VCaP (cell line): ENCODE results near the gene LRRC72.
"Not testable (repeated sequence)": the region's sequence is repeated elsewhere in the genome, so short reads cannot be mapped to it uniquely, and the experiment has no call there.

Experiments
- H3K27ac ChIP-seq: fragments of 450-650 bp; 2 replicates; pipeline ENCODE4 v1.5.1; 2017
- TF ChIP-seq, protein P1 (sequence below): fragments of 450-650 bp; conservative IDR thresholded peaks from 2 replicates; pipeline ENCODE4 v1.5.1; 2017; ENCODE audit warnings: mild to moderate bottlenecking, moderate library complexity

LRRC72 gene

DNA sequence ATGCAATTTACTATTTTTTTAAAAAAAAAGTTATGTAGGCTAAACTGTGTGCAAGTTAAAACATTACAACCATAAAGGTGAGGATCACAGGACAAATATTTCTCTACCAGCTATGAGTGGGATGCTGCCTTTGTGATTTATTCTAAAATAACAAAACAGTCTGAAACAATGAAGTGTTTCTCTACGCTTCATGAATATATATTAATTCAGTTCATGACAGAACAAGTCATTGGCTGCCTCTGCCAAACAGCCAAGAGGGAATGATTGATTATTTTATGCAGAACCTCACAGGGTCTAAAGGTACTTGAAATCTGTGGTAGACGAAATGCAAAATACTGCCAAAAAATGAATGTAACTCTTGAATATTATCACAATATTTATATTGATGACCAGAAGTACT is 32.1 kb upstream of the LRRC72 start:
- H3K27ac ChIP-seq = peak overlapping the region; percentile 13; the same call in 1 of the 2 replicates
- TF ChIP-seq, protein P1, sequence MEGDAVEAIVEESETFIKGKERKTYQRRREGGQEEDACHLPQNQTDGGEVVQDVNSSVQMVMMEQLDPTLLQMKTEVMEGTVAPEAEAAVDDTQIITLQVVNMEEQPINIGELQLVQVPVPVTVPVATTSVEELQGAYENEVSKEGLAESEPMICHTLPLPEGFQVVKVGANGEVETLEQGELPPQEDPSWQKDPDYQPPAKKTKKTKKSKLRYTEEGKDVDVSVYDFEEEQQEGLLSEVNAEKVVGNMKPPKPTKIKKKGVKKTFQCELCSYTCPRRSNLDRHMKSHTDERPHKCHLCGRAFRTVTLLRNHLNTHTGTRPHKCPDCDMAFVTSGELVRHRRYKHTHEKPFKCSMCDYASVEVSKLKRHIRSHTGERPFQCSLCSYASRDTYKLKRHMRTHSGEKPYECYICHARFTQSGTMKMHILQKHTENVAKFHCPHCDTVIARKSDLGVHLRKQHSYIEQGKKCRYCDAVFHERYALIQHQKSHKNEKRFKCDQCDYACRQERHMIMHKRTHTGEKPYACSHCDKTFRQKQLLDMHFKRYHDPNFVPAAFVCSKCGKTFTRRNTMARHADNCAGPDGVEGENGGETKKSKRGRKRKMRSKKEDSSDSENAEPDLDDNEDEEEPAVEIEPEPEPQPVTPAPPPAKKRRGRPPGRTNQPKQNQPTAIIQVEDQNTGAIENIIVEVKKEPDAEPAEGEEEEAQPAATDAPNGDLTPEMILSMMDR = no peak

DNA sequence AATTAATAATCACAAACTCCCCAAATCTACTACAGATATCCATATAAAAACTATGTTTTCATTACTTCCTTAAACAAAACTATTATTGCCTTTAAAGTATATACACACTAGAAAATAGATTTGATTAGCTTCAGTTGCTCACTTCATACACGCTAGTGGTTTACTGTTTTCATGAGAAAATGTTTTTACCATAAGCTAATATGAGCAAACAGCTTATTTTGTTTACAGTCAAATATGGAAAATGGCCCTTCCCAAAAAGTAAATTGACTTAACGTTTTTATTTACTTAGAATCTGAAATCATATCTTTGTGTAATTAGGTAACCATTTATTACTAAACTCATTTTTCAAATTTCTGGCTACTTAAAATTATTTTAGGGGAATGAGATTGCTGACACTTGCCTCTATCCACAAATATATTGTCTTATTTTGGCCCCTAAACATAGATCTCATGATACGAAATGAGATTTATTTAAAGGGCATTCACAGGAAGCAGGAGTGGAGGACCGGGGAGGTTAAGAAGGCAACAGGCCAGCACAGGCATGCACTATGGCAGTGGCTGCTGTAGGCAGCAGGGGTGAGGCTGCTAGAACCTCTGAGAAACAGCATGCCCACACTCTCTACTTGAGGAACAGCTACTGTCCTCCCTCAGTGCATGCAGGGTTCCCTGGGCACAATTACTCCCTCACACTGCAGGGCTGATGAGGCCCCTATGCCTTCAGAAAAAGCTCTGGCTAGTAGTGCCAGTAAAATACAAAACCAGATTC is 31.5 kb upstream of the LRRC72 start:
- TF ChIP-seq, protein P1 = no peak

DNA sequence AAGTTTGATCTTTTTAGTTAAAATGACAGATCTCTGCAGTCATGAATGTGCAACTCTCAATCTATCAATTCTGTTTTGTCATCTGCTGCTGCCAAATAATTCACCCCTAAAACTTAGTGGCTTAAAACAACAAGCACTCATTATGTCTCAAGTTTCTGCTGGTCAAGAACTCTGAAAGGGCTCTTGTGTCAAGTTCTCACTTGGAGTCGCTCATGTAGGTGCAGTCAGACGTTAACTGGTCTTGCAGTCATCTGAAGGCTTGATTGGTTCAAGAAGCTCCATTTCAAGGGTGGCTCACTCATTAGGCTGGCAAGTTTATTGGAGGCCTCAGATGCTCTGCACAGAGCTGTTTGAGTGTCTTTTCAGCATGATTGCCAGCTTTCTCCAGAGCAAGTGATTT is 28.5 kb upstream of the LRRC72 start:
- no peak overlapping the region for H3K27ac ChIP-seq
- TF ChIP-seq, protein P1 = no peak

More for the DNA sequence above, 31.5 kb upstream of the LRRC72 start:
- H3K27ac ChIP-seq = peak overlapping the region; percentile 13

DNA sequence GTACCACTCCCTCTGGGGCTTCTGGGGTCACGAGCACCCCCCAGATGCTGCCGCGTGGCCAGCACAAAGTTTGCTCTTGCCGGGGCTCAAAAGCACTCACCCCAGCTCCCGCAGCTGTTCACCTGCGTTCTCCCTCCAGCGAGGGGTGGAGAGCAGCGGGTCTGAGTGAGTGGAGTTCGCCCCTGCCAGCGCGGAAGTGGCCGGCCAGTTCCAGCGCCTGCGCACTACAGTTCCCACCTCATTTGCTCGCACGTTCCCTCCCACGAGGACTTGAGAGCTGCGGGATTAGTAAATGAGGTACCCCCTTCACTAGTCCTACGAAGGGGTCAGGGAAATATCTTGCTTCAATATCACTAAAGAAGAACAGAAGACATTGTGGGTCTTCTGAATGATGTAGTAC is 24.3 kb upstream of the LRRC72 start:
- TF ChIP-seq, protein P1 = no peak
- no peak overlapping the region for H3K27ac ChIP-seq

DNA sequence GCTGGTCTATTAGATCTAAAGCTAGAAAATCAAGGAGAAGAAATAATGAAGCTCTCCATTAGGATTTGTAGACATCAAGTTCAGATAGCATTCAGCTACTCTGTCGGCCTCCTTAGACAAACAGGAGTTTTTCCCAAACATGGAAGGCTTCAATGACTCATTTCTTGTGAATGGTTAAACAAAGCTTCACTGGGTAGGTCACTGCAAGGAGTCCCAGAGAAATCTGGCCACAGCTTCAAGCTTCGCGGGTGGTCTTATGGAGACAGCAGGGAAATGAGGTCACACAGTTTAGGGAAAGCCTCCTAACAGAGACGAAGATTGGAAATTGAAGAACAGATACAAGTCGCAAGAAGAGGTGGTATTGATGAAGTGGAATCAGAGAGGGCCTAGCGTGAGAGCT is 22.6 kb upstream of the LRRC72 start:
- no peak overlapping the region for H3K27ac ChIP-seq
- TF ChIP-seq, protein P1 = no peak

DNA sequence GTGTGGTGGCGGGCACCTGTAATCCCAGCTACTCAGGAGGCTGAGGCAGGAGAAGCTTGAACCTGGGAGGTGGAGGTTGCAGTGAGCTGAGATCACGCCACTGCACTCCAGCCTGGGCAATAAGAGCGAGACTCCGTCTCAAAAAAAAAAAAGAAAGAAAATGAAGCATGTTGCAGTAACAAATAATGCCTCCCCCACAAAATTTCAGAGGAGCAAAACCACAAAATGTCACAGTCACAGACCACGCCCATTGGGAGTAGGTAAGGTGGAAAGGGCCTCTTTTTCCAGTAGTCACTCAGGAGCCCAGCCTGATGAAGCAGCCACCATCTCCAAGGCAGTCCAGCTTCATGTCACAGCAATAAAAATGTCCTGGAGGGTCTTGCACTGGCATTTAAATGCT is 20.2 kb upstream of the LRRC72 start:
- H3K27ac ChIP-seq = not testable (repeated sequence)

DNA sequence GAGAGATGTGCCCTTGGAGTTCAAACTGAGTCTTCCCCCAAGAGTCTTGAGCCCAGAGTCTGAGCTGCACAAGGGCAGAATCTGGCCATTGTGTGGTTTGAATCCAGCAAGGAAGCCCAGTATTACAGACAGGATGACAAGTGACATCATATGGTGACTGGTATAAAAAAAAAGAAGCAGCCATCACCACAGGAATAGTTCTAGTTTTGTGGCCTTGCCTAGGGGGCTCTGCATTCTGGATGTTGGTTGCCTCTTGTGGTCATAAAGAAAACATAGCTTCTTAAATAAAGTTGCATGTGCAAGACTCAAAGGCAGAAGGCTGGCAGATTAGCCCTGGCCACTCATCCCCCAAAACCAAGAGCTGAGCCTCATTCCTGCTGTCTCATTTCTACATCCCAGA is 16.8 kb upstream of the LRRC72 start:
- no peak overlapping the region for H3K27ac ChIP-seq
- TF ChIP-seq, protein P1 = no peak

DNA sequence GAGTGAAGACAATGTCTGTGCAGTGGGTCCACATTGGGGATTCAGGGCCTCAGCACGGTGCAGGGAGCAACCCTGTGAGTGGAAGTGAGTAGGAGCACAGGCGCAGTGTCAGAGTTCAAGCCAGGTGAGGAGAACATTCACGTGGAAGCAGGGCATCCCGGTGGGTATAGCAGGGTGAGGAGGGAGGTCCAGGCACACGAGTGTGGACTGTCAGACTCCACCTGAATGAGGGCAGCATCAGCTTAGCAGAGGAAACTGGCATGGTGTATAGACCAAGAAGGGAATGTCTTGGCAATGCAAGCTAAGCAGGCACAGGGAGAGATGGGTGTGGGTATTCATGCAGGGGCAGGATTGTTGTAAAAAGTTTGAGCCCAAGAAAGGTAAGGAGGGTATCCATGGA is 15.3 kb upstream of the LRRC72 start:
- H3K27ac ChIP-seq = no peak overlapping the region
- TF ChIP-seq, protein P1 = no peak
